Ecto neural progenitor cell (in vitro differentiated cells): ENCODE data around the gene TUBA3E.
"Not testable (repeated sequence)": the region's sequence is repeated elsewhere in the genome, so short reads cannot be mapped to it uniquely, and the experiment has no call there.

Source experiments
- DNase-seq: peaks from one replicate; pipeline ENCODE4 v3.0.0-alpha.2; 2018; ENCODE audit warnings: low spot score

TUBA3E gene

DNA sequence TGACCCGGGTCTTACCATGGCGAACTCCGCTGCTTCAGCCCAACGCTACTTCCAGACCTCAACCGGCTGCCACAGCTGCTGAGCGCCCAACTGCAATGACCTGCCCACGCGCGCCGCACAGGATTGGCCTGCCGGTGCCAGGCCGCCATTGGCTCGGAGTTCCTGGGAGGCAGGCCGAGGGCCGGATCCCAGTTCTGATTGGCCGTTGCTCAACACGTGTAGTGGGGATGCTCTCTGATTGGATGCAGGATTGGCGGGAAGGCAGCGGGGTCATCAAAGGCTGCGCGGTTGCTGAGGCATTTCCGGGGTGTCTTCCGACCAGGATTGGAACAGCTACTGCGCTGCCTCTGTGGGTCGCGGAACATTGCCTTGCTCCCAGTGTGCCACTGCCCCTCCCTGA is at the start of gene TUBA3E:
TSS of gene TUBA3E (minus strand) at position 97 of the 400 bp plus-strand sequence. CDS start at position 18, 79 bp downstream.
- DNase-seq, result no peak

GRCh38 chr2:130246430-130246829 is 48.2 kb upstream of the TUBA3E start:
- no peak for DNase-seq

- no peak for DNase-seq
Measured at GRCh38 chr2:130245976-130246375, 47.7 kb upstream of the TUBA3E start.

DNA sequence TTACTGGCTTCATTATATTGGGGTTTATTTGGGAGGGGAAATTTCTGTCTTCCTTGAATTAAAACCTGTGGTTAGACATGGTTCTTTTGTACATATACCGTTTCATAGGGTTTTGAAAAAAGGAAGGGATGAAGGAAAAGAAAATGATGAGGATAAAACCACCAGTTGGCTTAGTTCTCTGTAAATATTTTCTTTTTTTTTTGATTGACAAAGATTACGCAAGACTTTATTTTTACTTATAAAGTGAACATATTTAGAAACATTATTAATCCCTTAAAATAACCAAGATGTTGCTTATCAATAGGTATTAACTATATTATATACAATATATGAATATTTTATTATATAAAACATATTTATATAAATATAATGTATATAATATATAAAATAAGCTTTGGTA is 45.1 kb upstream of the TUBA3E start:
- no peak for DNase-seq

DNA sequence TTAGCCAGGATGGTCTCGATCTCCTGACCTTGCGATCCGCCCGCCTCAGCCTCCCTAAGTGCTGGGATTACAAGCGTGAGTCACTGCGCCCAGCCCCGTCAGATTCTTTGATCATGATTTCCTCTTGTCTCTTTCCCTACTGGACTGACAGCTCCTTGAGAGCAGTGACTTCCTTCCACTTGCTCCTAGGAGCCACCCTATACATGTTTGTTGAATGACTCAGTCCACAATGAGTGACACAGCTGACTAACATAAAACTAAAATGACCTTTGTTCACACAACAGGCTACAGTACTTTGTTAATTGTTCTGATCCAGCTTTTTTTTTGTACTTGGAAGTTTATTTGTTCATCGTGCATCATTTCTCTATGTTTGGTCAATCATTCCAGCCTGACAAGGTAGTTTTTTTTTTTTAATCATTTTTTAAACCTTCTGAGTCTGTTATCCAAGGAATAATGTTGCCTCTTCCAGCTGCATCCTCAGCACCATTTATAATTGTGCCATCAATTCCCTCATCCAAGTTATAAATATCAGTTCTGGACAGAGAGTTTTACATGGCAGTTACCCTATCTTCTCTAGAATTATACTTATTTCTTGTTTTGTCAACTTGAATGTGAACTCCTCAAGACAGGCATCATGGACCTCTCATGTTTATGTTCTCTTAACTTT is 42.9 kb upstream of the TUBA3E start:
- DNase-seq, result no peak

- DNase-seq, result not testable (repeated sequence)
Measured at GRCh38 chr2:130239581-130239980, 41.3 kb upstream of the TUBA3E start.

DNA sequence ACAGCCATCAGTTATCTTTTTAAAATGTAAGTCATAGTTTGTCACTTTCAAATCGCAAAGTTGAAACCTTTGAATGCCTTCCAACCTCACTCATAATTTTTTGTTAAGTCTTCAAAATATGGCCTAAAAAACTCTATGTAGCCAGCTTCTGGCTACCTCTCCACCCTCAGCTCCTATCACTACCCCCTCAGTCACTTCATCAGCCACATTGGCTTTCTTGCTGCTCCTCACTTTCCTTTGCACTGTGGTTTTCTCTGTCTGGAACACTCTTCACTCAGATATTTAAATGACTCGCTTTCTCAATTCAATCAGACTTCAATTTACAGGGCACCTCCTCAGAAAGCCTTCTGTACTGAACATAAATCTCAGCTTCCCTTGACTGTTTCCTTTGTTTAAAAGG is 34.8 kb upstream of the TUBA3E start:
- not testable (repeated sequence) for DNase-seq

DNA sequence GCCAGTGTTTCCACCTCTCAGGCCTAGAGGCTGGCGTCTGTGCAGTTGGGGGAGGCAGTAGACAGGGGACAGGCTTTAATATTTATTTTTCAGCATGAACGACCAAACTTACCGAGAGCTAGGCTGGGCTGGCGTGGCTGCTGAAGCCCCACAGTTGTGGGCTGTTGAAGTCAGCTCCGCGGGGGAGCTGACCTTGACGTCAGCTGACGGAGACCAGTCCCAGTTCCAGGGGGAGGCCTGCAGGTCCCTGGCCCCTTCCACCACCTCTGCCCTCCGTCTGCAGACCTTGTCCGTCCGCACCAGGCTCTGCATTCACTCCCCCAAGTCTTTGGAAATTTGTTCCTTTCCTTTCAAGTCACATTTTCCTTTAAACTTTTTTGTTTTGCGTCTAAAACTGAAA is 33.4 kb upstream of the TUBA3E start:
- DNase-seq, result no peak

DNA sequence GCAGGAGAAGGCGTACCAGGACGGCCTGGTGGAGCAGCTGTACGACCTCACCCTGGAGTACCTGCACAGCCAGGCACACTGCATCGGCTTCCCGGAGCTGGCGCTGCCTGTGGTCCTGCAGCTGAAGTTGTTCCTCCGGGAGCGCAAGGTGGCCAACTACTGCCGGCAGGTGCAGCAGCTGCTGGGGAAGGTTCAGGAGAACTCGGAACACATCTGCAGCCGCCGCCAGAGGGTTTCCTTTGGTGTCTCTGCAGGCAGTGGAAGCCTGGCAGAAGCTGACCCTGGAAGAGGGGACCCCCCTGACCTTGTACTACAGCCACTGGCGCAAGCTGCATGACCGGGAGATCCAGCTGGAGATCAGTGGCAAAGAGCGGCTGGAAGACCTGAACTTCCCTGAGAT is 32.7 kb upstream of the TUBA3E start:
- DNase-seq, result not testable (repeated sequence)

DNA sequence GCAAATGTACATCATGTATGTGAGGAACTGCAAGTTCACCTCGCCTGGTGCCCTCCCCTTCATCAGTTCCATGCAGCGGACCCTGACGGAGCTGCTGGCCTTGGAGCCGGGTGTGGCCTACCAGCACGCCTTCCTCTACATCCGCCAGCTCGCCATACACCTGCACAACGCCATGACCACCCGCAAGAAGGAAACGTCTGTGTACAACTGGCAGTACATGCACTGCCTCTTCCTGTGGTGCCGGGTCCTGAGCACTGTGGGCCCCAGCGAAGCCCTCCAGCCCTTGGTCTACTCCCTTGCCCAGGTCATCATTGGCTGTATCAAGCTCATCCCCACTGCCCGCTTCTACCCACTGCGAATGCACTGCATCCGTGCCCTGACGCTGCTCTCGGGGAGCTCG is 32.1 kb upstream of the TUBA3E start:
- not testable (repeated sequence) for DNase-seq

DNA sequence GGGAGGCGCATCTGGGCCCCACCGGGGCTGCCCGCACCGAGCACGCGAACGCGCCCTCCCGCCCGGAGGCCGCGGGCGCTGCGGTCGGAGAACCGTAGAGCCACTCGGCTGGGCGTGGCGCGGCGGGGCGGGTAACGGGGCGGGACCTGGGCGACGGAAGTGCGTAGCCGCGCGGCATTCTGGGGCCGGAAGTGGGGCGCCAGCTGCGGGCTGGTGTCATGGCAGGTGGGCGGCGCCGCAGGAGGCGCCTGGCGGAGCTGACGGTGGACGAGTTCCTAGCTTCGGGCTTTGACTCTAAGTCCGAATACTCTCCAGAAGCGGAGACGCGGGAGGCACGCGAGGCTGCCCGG is 30.9 kb upstream of the TUBA3E start:
- peak; percentile 45 for DNase-seq

DNA sequence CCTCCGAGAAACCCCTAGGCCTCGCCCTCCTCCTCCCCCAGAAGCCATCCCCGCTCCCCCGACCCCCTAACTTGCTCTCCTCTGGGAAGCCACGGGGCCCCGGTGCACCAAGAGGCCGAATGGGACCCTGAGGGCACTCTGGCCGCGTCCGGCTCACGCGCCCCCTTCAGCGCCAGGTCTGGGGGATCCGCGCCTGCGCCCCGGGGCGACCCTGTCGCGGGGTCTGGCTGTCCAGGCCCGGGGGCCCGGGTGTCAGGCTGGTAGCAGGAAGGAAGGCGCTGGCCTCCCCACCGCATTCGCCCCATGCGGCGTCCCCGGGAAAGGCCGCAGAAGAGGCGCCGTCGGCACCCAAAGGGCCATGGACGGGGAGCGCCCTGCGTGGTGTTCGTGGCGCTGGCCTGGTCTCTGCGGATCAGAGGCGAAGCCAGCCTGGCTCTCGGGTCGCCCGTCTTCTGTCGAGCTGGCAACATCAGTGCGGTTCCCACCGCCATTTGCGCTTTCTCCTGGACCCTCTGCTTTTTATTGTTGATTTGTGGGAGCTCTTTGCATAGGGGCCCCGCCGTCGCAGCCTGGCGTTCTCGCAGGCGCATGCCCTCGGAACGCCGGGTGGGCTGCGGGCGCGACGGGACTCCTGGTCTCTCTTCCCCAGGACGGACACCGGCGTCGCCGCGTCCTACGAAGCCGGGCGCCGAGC is 30.4 kb upstream of the TUBA3E start:
- not testable (repeated sequence) for DNase-seq

DNA sequence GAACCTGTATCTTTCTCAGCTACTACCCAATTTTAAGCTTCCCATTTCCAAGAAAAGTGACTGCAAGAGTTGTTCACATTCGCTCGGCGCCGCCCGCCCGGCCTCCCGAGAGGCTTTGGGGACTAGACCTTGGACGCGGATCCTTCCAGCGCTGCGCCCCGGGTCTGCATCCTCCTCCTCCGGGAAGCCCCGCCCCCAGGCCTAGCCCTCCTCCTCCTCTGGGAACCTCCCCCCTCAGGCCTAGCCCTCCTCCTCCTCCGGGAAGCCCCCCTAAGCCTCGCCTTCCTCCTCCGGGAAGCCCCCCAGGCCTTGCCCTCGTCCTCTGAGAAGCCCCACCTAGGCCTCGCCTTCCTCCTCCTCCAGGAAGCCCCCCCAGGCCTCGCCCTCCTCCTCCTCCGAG is 29.8 kb upstream of the TUBA3E start:
- not testable (repeated sequence) for DNase-seq

DNA sequence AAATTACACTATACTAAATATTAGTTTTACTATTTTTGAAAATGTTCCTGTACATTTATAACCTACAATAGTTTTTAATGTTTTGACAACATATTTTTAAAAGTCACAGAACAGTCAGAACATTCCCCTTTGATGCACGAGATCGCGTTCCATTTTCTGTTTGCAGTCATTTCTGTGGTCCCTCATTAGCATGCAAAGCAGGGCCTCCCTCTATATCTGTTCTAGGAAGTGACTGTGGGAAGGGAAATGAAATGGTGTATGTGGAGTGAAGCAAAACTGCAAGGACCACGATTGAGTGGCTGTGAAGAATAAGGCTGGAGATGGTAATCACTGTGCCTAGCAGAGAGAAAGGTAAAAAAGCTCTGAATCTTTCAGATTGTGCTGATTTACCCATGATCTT is 24.3 kb upstream of the TUBA3E start:
- DNase-seq, result not testable (repeated sequence)

- DNase-seq, result not testable (repeated sequence)
Measured at GRCh38 chr2:130220505-130220904, 22.3 kb upstream of the TUBA3E start.

DNA sequence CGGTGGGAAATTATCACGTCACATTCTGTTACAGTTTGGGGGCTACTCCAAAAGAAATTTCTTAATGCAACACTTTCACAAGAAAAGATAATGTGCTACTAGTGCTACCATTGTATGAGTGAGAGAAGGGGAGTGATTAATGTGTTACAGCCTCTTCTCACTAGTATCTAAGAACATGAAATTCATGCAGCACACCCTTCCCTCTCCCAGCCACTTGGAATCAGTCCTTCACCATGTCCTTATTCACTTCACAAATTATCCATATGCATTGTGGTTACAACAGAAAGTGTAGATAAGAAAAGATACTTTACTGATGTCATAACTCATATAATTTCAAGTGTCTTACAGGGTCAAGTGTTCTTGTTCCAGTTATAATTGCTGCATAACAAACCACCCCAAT is 20.9 kb upstream of the TUBA3E start:
- DNase-seq, result not testable (repeated sequence)

GRCh38 chr2:130207051-130207450 is 8.8 kb upstream of the TUBA3E start:
- DNase-seq, result not testable (repeated sequence)

- DNase-seq, result not testable (repeated sequence)
Measured at GRCh38 chr2:130203150-130203549, 4.9 kb upstream of the TUBA3E start.

DNA sequence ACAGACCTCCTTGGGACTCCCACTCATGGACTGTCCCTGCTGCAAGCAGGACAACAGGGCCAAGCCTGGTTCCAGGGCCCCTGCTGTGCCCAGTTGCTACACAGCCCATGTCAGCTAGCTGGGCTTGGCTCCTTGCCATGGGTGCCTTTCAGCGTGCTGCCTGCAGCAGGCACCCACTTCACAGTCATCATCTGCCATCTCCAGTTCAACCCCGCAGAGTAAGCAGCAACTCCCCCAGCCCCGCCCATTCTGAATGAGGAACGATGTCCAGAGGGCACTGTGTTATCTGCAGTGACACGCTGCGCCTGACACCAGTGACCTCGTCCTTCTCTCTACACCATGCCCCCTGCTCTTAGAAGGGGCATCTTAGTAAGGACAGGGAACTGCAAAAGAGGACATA is 4.3 kb upstream of the TUBA3E start:
- DNase-seq, result not testable (repeated sequence)

DNA sequence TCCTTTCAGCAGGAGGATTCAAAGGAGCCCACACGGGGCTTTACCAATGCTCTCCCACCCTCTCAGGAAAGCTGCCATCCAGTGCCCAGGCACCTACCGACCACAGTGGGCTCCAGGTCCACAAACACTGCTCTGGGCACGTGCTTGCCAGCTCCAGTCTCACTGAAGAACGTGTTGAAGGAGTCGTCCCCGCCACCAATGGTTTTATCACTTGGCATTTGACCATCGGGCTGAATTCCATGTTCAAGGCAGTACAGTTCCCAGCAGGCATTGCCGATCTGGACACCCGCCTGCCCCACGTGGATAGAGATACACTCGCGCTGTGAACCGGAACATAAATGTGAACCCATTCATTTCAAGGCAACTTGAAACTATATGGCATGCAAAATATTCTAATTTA is 2.2 kb downstream of the TUBA3E start:
- DNase-seq, result not testable (repeated sequence)

- not testable (repeated sequence) for DNase-seq
Measured at GRCh38 chr2:130195089-130195635, 3.1 kb downstream of the TUBA3E start.

GRCh38 chr2:130193824-130194223 is 4.4 kb downstream of the TUBA3E start:
- not testable (repeated sequence) for DNase-seq

- DNase-seq, result not testable (repeated sequence)
Measured at GRCh38 chr2:130192451-130192850, 5.8 kb downstream of the TUBA3E start.
